K562 (cell line): ENCODE data around the gene ANKZF1. TPM values are rescaled to one million over a fixed set of nuclear protein-coding genes. Genes with fewer than 3 reads are reported as not detected.

Source experiments
- ATAC-seq: fragments of 200-7000 bp; cut with Tn5 transposase; 3 replicates; pipeline ENCODE4 v1.9.1; 2020; ENCODE audit warnings: moderate library complexity
- BruUV-seq: library from RNA; stranded (reverse); fragments of 400-500 nt; replicated peaks from 2 replicates; lab custom pipeline; 2021; lab: Mats Ljungman, UMichigan
- CTCF ChIA-PET: fragments of 300-600 bp; formaldehyde crosslinking; extraction: SDS; loops from one replicate; lab custom pipeline; 2021; ENCODE audit warnings: low intra/inter-chr PET ratio; lab: Yijun Ruan, JAX
- POLR2A ChIA-PET: fragments of 300-600, 350-650 bp; sonication (Branson Sonifier 250); formaldehyde crosslinking; extraction: SDS; loops from one replicate; lab custom pipeline; 2021; ENCODE audit warnings: antibody characterized with exemption, inconsistent platforms; lab: Yijun Ruan, JAX
- DNase-seq, 4 experiments: peaks; one replicate each; pipeline versions ENCODE4 v3.0.0 to v3.0.0-alpha.2; 2011 to 2018; ENCODE audit warnings: low spot score in 3 of 4, mixed read lengths in 3 of 4; ENCODE audit errors: extremely low read depth in 1 of 4
- FAIRE-seq: peaks from 2 replicates; lab custom pipeline; 2011; peaks lifted over from hg19 to GRCh38; lab: Jason Lieb, UNC
- H2AFZ ChIP-seq: 2 replicates; pipeline ENCODE4 v1.6.0; 2011; ENCODE audit warnings: low read depth, low read length, control low read depth, inconsistent platforms
- H3K27ac ChIP-seq: fragments of 200-600 bp; 3 replicates; pipeline ENCODE4 v1.8.0; 2011; ENCODE audit warnings: low read depth, mild to moderate bottlenecking, control low read depth, inconsistent platforms, low read length, moderate library complexity, mixed read lengths; ENCODE audit errors: extremely low read depth
- H3K27me3 ChIP-seq, 2 experiments: fragments of 300-600 bp in 1 of 2; 2 replicates in 1 of 2; 3 replicates in 1 of 2; pipeline versions ENCODE4 v1.6.0 to v1.8.0; 2011; ENCODE audit warnings: inconsistent platforms in 2 of 2, low read length in 2 of 2, mild to moderate bottlenecking in 1 of 2, mixed read lengths in 1 of 2, moderate library complexity in 1 of 2; ENCODE audit not compliant: control insufficient read depth in 2 of 2, insufficient read depth in 2 of 2
- H3K36me3 ChIP-seq: fragments of 300-600 bp; 3 replicates; pipeline ENCODE4 v1.8.0; 2011; ENCODE audit warnings: mild to moderate bottlenecking, low read length, inconsistent platforms; ENCODE audit not compliant: control insufficient read depth, insufficient read depth
- H3K4me1 ChIP-seq, 2 experiments: fragments of 200-600 bp in 1 of 2; replicated peaks in 1 of 2; 2 replicates in 1 of 2; 3 replicates in 1 of 2; pipeline versions ENCODE4 v1.5.1 to v1.8.0; 2011; ENCODE audit warnings: inconsistent platforms in 2 of 2, low read length in 2 of 2, mild to moderate bottlenecking in 1 of 2, mixed read lengths in 1 of 2, moderate library complexity in 1 of 2; ENCODE audit not compliant: control insufficient read depth in 2 of 2, insufficient read depth in 2 of 2
- H3K4me2 ChIP-seq: 2 replicates; pipeline ENCODE4 v1.6.1; 2011; ENCODE audit warnings: low read length, control low read depth, inconsistent platforms, mixed read lengths; ENCODE audit not compliant: insufficient read depth
- H3K4me3 ChIP-seq: fragments of 200-600 bp; sonication (generic), shearing (Covaris generic); 2 replicates; pipeline ENCODE4 v1.5.1; 2016; ENCODE audit warnings: control low read depth, inconsistent platforms
- H3K79me2 ChIP-seq: fragments of 200-600 bp; 3 replicates; pipeline ENCODE4 v1.8.0; 2011; ENCODE audit warnings: low read length, inconsistent platforms; ENCODE audit not compliant: control insufficient read depth, insufficient read depth
- H3K9ac ChIP-seq, 2 experiments: 2 replicates each; pipeline versions ENCODE4 v1.6.0 to v1.6.1; 2011; ENCODE audit warnings: low read depth in 2 of 2, low read length in 2 of 2, control low read depth in 1 of 2, inconsistent platforms in 1 of 2, mild to moderate bottlenecking in 1 of 2, mixed read lengths in 1 of 2; ENCODE audit not compliant: insufficient read depth in 1 of 2
- H3K9me1 ChIP-seq: one replicate; pipeline ENCODE4 v1.6.0; 2011; ENCODE audit warnings: inconsistent platforms, mild to moderate bottlenecking, low read length, moderate library complexity; ENCODE audit not compliant: control insufficient read depth, insufficient read depth
- H3K9me3 ChIP-seq: replicated peaks from 2 replicates; pipeline ENCODE4 v1.5.1; 2011; ENCODE audit warnings: low read depth, low read length, inconsistent platforms; ENCODE audit not compliant: control insufficient read depth, insufficient read depth
- H4K20me1 ChIP-seq: replicated peaks from 2 replicates; pipeline ENCODE4 v1.6.1; 2011; ENCODE audit warnings: low read length, inconsistent platforms, mixed read lengths; ENCODE audit not compliant: control insufficient read depth, insufficient read depth
- EWSR1 ChIP-seq: fragments of 450-650 bp; IDR thresholded peaks from 2 replicates; pipeline ENCODE4 v1.6.1; 2018; ENCODE audit warnings: borderline replicate concordance, mild to moderate bottlenecking, low read depth, moderate library complexity; ENCODE audit not compliant: partially characterized antibody
- FOXJ2 ChIP-seq: fragments of 200-800 bp; sonication (Bioruptor generic); IDR thresholded peaks from 2 replicates; pipeline ENCODE4 v1.6.1; 2016; ENCODE audit warnings: missing genetic modification characterization, missing compliant biosample characterization
- LCOR ChIP-seq: sonication (generic); formaldehyde crosslinking; IDR thresholded peaks from 2 replicates; pipeline ENCODE4 v1.8.0; 2022; ENCODE audit warnings: mild to moderate bottlenecking, missing genetic modification reagents
- MAFK ChIP-seq: IDR thresholded peaks from 2 replicates; pipeline ENCODE4 v1.6.1; 2011; ENCODE audit warnings: low read length, improper control_type of control experiment
- NCOA2 ChIP-seq, 2 experiments: fragments of 450-650 bp; IDR thresholded peaks; 2 replicates each; pipeline ENCODE4 v1.6.1; 2018; ENCODE audit warnings: mild to moderate bottlenecking in 2 of 2, moderate library complexity in 1 of 2; ENCODE audit not compliant: partially characterized antibody in 2 of 2
- NFE2 ChIP-seq: IDR thresholded peaks from 2 replicates; pipeline ENCODE4 v1.6.1; 2014; ENCODE audit warnings: antibody characterized with exemption, low read depth
- SIN3A ChIP-seq, 2 experiments: fragments of 150-350 bp in 1 of 2; IDR thresholded peaks; 2 replicates each; pipeline ENCODE4 v1.6.1; 2011 to 2016; ENCODE audit warnings: borderline replicate concordance in 2 of 2, low read depth in 2 of 2, low read length in 2 of 2, mild to moderate bottlenecking in 2 of 2, moderate library complexity in 2 of 2; ENCODE audit not compliant: control insufficient read depth in 1 of 2
- SMAD2 ChIP-seq: fragments of 150-350 bp; IDR thresholded peaks from 2 replicates; pipeline ENCODE4 v1.6.1; 2014; ENCODE audit warnings: low read depth, mild to moderate bottlenecking, low read length
- SPI1 ChIP-seq: IDR thresholded peaks from 2 replicates; pipeline ENCODE4 v1.6.1; 2011; ENCODE audit warnings: low read depth, low read length, control low read depth, borderline replicate concordance
- WGBS: fragments of 100-300 bp; shearing (Covaris generic); methylation state at CpG from one replicate; pipeline ENCODE4 v1.1.6; 2016; ENCODE audit warnings: low coverage, mixed read lengths; ENCODE audit not compliant: insufficient coverage; ENCODE audit errors: missing lambda C conversion rate; 5-methylcytosine and 5-hydroxymethylcytosine counted together
- in situ Hi-C: fragments of 300-500 bp; cut with MboI; formaldehyde crosslinking; loops from 4 replicates; pipeline ENCODE4 v1.15.0; 2018; ENCODE audit warnings: inconsistent platforms, mixed read lengths
- intact Hi-C: fragments of 100-400 bp; cut with micrococcal nuclease; formaldehyde crosslinking; loops from 2 replicates; pipeline ENCODE4 v1.14.2; 2022
- polyA plus RNA-seq, 8 experiments: library from polyadenylated mRNA; depleted of rRNA in 4 of 8; stranded (reverse) in 5 of 8; unstranded in 3 of 8; fragments of >200 nt; fragmentation: Nextera tagmentation in 2 of 8; fragmentation: Illumina TruSeq in 1 of 8; extraction: Ambion mirVana in 2 of 8; extraction: Trizol in 1 of 8; gene quantifications; 2 replicates each; pipeline versions ENCODE4 v1.2.1 to v1.2.3, GENCODE V29; 2011 to 2014; ENCODE audit warnings: inconsistent platforms in 1 of 8, missing spikeins in 1 of 8
- total RNA-seq, 7 experiments: library from RNA; depleted of rRNA in 6 of 7; stranded (reverse); fragments of >200 nt in 6 of 7; fragmentation: Illumina TruSeq in 2 of 7; extraction: Trizol in 2 of 7; gene quantifications; 2 replicates each; pipeline versions ENCODE4 v1.2.1 to v1.2.3, GENCODE V29; 2011 to 2021; ENCODE audit warnings: low replicate concordance in 1 of 7
- TF ChIP-seq, protein P1 (sequence below): fragments of 250-450 bp; sonication (Bioruptor Pico); IDR thresholded peaks from 2 replicates; pipeline ENCODE4 v1.5.0; 2021
- TF ChIP-seq, protein P2 (sequence below), 2 experiments: IDR thresholded peaks; 2 replicates each; pipeline ENCODE4 v1.6.1; 2011; ENCODE audit warnings: borderline replicate concordance in 1 of 2, control low read depth in 1 of 2, low read depth in 1 of 2, low read length in 1 of 2, mild to moderate bottlenecking in 1 of 2, mixed read lengths in 1 of 2, moderate library complexity in 1 of 2; ENCODE audit not compliant: insufficient read depth in 1 of 2, insufficient read length in 1 of 2, poor library complexity in 1 of 2, severe bottlenecking in 1 of 2; ENCODE audit errors: extremely low read depth in 1 of 2
- TF ChIP-seq, protein P3 (sequence below): fragments of 450-650 bp; formaldehyde crosslinking; IDR thresholded peaks from 2 replicates; pipeline ENCODE4 v1.4.0; 2022; ENCODE audit warnings: mild to moderate bottlenecking, moderate library complexity

ANKZF1 gene
- total and polyA plus RNA-seq, 9 of the 15 experiments (the other 6 are each of a cell fraction or from before 2014, with no cell fraction given), result 3.1 to 60.6 (median 31.0) TPM

DNA sequence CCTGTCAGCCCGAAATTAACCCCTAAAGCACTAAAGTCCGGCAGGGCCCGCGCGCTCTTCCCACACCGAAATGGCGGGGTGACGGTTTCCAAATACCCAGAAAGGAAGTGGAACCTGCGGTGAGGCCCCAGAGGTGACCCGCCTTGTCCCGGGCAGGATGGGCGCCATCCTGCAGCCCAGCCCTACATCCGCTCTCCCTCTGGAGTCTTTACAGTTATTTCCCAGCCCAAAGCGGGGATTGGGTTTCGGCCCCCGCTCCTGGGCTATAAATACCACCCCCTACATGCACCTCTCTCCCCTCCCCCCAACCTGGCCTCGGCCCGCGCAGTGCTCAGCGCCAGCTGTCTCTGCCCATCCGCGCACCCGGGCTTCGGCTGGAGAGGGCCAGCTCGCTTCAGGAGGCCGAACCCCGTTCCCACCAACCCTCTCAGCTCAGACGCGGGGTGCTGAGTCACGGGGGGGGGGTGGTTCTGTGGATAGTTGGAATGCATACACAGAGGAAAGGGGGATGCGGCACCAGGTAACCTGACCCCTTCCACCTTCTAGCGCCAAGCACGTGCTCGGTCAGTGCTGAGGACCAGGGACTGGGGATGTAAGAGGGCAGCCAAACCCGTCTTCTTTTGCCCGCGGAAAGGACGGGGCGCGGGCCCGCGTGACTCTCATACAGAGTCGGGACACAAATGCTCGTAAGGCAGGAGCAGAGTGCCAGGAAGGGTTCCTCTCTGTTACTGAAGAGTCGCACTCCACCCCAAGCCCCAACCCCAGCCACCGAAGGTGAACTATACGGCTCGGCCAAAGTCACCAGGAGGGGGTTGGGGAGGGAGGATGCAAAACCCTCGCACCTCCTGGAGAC lies 23.5 kb downstream of the ANKZF1 start, which contains the start of gene TUBA4B:
TSS of gene TUBA4B (plus strand) at position 344 of the 853 bp plus-strand sequence. CDS start at position 509, 165 bp downstream.
- CTCF ChIA-PET, result no interaction called here
- peak within 1 kb of the TSS; percentile 88 for H2AFZ ChIP-seq
- H3K9me3 ChIP-seq, result no peaks in the 10 kb centered on the region
- H3K36me3 ChIP-seq, result peaks cover 40% of the 10 kb centered on the region; the same call in 2 of the 3 replicates
- peak; percentile 46 to 65 (median 54) for DNase-seq
- in situ Hi-C loops (no loop called here), intact Hi-C loops (loop anchor here (2.0 kb wide), 1 partner anchor 26 kb away; the partner anchor contains the start of gene DNAJB2)
- no peak for FAIRE-seq
- peak within 1 kb of the TSS; percentile 82 for H3K4me2 ChIP-seq
- BruUV-seq, result TSS peak; percentile 56
- H3K9ac ChIP-seq, result peak within 1 kb of the TSS; percentile 71 to 92
- H3K79me2 ChIP-seq, result peaks cover 24% of the 10 kb centered on the region
- peaks cover 18 to 47% of the 10 kb centered on the region in 2 experiments; a peak in 4 of 5 replicates for H3K4me1 ChIP-seq
- H3K4me3 ChIP-seq, result peak within 1 kb of the TSS; percentile 58
- peak within 1 kb of the TSS; percentile 75 for H3K27ac ChIP-seq
- H4K20me1 ChIP-seq, result 0 out of 2 replicates have a peak, but pooled peaks cover 3% of the 10 kb centered on the region
- POLR2A ChIA-PET, result interaction anchor here (0.6 to 2.0 kb wide), 8 partner anchors 8 to 346 kb away, joined by 3 to 8 read pairs (median 4); partner anchors contain the start of genes DNAJB2, GLB1L and STK16
- peak; percentile 50 for ATAC-seq
- 0 out of 5 replicates have a peak, but pooled peaks cover 0 to 4% of the 10 kb centered on the region in 2 experiments for H3K27me3 ChIP-seq
- H3K9me1 ChIP-seq, result no peaks in the 10 kb centered on the region
- 3% methylated on average over 28 of the region's 49 CpGs for WGBS
- TF ChIP-seq LCOR (CRISPR knock-in tag) (0 out of 2 replicates have a peak, but pooled peaks have one; percentile 20), NCOA2 (IDR thresholded peaks at IDR 0.05; ENCODE audit: partially characterized antibody in 2 of 2) (no peak), FOXJ2 (tag) (no peak), EWSR1 (no peak), SPI1 (peak; percentile 45; the same call in 1 of the 2 replicates), SMAD2 (no peak), SIN3A (IDR thresholded peaks at IDR 0.05; ENCODE audit: borderline replicate concordance in 2 of 2, control insufficient read depth in 1 of 2, low read depth in 2 of 2, low read length in 2 of 2) (peak in 1 of 2 experiments; percentile 50; a peak in 1 of 4 replicates), NFE2 (peak; percentile 79), MAFK (peak; percentile 28; the same call in 1 of the 2 replicates)
- TF ChIP-seq, protein P1, sequence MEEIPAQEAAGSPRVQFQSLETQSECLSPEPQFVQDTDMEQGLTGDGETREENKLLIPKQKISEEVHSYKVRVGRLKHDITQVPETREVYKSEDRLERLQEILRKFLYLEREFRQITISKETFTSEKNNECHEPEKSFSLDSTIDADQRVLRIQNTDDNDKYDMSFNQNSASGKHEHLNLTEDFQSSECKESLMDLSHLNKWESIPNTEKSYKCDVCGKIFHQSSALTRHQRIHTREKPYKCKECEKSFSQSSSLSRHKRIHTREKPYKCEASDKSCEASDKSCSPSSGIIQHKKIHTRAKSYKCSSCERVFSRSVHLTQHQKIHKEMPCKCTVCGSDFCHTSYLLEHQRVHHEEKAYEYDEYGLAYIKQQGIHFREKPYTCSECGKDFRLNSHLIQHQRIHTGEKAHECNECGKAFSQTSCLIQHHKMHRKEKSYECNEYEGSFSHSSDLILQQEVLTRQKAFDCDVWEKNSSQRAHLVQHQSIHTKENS (CRISPR knock-in tag), result no peak
- TF ChIP-seq, protein P2, sequence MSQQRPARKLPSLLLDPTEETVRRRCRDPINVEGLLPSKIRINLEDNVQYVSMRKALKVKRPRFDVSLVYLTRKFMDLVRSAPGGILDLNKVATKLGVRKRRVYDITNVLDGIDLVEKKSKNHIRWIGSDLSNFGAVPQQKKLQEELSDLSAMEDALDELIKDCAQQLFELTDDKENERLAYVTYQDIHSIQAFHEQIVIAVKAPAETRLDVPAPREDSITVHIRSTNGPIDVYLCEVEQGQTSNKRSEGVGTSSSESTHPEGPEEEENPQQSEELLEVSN (IDR thresholded peaks at IDR 0.05; ENCODE audit: borderline replicate concordance in 1 of 2, extremely low read depth in 1 of 2, insufficient read depth in 1 of 2, insufficient read length in 1 of 2, low read depth in 1 of 2, low read length in 1 of 2, poor library complexity in 1 of 2, severe bottlenecking in 1 of 2), result peak; percentile 31 to 62
- TF ChIP-seq, protein P3, sequence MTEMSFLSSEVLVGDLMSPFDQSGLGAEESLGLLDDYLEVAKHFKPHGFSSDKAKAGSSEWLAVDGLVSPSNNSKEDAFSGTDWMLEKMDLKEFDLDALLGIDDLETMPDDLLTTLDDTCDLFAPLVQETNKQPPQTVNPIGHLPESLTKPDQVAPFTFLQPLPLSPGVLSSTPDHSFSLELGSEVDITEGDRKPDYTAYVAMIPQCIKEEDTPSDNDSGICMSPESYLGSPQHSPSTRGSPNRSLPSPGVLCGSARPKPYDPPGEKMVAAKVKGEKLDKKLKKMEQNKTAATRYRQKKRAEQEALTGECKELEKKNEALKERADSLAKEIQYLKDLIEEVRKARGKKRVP, result no peak
